GM21367 (cell line): ENCODE results near the gene CMBL.
"Not testable (repeated sequence)": the region's sequence is repeated elsewhere in the genome, so short reads cannot be mapped to it uniquely, and the experiment has no call there.

ENCODE experiments used
- ATAC-seq: cut with Tn5 transposase; IDR thresholded peaks from one replicate; pipeline ENCODE4 v1.9.1; 2021; ENCODE audit not compliant: unreplicated experiment

The CMBL gene

DNA sequence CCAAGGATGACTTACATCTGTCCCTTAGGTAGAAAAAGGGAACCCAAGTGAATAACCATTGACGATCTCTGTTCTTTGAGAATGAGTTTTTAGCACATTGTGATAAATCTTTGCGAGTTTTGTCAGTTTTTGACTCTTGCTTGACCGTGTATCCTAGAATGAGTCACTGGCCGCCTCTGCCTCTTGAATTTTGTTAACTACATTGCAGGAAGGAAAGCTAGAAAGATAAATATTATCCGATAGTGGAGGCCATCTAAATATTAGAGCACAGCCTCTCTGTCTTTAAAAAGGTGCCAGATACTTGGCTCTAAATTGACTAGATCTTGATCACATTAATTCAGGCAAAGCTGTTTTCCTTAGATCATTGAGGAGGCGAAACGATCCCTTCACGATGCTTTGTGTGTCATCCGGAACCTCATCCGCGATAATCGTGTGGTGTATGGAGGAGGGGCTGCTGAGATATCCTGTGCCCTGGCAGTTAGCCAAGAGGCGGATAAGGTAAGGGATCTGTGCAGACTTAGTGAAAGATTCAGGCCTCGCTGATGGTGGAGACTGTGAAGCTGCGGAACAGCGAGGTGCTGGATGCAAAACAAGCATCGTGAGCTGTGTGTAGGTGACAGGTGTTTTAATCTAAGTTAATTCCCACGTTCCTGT lies 45.5 kb downstream of the CMBL start:
- no peak for ATAC-seq

DNA sequence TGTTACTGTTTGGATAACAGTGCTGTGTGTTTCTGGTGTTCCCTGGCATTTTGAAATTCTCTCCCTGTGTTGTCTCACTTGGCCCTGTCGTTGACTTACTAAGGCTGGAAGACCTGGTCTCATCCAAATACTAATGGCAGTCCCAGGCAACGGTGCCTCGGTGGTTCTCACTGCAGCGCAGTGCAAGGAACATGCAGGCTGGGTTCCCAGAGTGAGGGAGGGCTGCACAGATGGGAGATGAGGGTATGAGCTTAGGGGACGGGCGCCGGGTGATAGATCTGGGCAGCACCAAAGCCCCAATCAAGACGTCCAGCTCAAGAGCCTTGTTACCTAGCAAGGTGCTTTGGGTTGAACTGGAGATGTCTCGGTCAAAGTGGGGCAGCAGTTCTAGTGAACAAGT lies 46.6 kb downstream of the CMBL start:
- ATAC-seq: no peak

DNA sequence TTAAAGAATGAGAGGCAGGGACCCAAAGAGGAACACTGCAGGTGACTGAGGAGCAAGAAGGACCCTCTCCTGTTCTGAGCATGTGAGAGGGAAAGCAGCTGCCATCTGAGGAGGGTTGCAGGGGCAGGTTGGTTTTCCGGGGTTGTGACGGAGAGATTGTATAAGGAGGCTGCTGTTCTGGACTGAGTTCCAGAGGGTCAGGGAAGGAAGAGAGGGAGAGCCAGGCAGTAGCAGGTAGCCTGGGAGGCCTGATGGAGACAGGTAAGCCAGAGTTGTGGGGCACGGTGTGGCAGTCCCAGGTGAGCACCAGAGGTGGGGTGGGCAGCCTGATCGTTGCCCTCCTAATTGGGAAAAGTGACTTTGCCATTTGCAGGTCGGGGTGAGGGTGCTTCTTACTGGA lies 47.8 kb downstream of the CMBL start:
- no peak for ATAC-seq

GRCh38 chr5:10257870-10258269 lies 49.8 kb downstream of the CMBL start:
- ATAC-seq: no peak

- no peak for ATAC-seq
These were observed 53.0 kb downstream of the CMBL start for GRCh38 chr5:10254686-10255085.

GRCh38 chr5:10253390-10253789 lies 54.3 kb downstream of the CMBL start:
- no peak for ATAC-seq

DNA sequence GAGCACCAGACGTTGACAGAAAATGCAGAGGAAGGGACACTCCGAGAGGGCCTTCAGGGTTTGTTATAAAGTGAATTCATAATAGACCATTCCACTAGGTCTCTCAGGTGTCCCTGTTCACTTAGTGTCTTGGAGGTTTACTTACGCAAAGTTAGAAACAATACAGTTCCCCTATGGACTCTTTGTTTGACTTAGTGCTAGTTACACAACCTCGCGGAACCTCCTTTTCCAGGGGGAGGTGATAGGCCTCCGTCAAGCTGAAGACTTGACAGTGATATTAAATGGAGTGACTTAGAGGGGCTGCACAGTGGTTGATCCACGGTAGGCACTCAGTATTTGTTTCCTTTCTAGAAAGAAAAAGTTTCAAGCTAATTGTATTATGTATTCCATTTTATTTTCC lies 56.3 kb downstream of the CMBL start:
- no peak for ATAC-seq

DNA sequence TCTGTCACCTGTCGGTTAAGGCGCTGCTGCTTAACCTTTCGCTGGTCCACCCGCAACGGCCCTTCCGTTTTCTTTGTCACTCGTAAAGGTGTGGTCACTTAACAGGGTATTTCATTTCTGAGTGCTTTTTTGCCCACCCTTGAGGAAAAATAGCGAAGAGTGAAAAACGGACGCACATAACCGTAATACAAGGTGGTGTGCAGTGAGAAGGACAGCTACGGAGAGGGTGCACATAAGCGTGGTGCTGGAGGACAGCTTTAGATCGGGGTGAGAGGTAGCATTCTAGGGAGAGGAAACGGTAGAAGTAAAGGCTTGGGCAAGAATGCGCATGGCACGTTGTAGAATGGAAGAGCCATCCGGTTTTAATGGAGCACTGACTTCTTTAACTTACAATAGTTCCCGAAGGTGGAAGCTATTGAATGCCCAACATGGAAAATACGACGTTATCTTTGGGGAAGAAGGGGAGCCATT lies 56.9 kb downstream of the CMBL start:
- ATAC-seq: no peak

GRCh38 chr5:10249948-10250805 lies 57.5 kb downstream of the CMBL start, which contains the start of gene CCT5:
CCT5 (plus strand) TSS chr5:10250280; CDS start chr5:10250341, 61 bp downstream.
- ATAC-seq: peak; percentile 76

- ATAC-seq: peak; percentile 1
These were observed 59.1 kb downstream of the CMBL start for GRCh38 chr5:10248378-10249260.

- ATAC-seq: not testable (repeated sequence)
These were observed 60.5 kb downstream of the CMBL start for GRCh38 chr5:10247217-10247616.

DNA sequence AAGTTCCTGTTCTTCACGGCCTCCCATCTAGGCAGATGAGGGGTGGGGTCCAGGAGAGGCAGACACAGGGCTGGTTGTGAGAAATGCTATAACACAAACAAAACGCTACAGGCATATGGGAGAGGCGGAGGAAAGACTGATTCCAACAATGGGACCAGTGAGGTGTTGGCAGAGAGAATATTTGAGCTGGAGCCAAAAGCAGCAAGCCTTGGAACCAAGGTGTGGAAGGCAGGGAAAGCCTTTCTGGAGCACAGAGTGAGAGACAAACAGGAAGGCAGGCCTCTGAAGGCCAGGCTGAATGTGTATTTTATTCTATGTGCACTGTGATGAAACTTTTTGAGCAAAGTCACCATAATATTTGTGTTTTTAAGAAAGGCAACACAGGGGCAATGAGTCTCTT lies 60.9 kb downstream of the CMBL start:
- ATAC-seq: no peak

GRCh38 chr5:10244342-10244944 lies 63.3 kb downstream of the CMBL start:
- no peak for ATAC-seq

DNA sequence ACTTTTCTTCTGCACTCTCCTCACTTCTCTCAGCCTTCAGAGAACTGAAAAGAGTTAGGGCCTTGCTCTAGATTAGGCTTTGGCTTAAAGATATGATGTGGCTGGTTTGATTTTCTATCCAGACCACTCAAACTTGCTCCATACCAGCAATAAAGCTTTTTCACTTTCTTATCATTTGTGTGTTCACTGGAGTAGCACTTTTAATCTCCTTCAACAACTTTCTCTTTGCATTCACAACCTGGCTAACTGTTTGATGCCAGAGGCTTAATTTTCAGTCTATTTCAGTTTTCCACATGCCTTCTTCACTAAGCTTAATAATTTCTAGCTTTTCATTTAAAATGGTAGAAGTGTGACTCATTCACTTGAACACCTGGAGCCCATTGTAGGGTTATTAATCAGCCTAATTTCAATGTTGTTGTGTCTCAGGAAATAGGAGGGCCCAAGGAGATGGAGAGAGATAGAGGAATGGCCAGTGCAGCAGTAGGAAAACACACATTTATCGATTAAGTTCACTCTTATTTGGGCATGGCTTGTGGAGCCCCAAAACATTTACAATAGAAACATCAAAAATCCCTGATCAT lies 64.0 kb downstream of the CMBL start:
- no peak for ATAC-seq

DNA sequence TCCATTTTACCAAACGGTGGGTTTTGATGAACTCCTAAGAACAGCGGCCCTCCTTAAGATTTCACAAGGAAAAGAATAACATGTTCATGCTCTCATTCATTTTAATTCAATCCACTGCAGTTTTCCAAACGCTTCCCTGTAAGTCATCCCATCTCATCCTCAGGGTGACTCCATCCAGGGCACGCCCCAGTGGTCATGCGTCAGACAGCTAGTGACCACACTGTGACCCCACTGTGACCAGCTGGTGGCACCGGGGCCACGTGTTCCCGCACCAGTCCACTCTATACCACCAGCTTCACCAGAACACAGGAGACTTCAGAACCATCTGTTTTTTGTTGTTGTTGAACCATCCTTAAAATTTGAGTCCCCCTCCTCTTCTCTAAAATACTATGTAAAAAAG lies 72.4 kb downstream of the CMBL start:
- no peak for ATAC-seq

DNA sequence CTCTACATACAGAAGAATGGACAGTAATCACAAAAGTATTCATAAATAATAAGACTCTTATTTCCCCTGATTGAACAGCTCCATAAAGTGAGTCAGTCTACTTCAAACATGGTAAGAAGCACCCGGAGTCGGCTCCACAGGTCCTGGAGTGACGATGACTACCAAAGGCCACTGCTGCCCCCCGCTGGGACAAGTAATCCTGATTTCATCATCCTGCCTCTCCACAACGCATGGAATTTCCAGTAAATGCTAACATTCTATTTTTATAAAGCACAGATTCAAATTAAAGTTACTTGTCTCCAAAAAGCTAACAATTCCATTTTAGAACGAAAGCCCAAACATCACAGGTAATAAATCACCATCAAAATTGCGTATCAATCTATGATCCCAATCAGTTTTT lies 74.2 kb downstream of the CMBL start:
- no peak for ATAC-seq

GRCh38 chr5:10233011-10233410 lies 74.7 kb downstream of the CMBL start:
- ATAC-seq: no peak

- ATAC-seq: no peak
These were observed 75.3 kb downstream of the CMBL start for GRCh38 chr5:10232386-10232785.

DNA sequence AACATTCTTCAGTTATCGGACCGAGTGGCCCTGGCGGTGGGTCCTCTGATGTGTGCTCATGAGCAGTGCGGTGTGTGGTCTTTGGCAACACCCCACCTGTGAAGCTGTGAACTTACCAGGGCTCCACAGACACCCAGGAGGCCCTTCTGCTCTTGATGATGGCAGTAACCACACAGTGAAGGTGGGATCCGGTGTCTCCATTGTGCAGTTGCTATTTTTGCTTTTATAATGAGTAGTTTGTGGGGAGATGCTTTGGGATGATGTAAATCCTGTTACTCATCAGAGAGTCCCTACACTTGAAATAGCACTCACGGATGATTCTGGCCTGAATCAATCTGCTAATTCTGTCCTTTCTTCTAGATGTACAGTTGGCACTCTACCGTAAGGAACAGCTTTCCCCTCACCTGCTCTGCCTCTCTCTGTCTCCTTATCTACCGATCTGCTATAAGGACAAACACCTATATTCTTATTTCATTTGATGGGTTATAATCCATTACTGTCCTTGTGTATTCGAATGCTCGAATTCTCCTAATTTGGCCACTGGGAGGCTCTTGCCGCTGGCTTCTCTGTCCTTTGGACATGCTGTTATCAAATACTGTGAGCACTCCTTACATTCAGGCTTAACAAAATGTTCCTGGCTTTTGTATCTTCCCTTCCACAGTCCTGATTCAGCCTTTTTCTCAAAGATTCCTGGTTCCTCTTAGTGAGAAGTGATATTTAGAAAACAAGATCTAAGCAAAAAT lies 78.2 kb downstream of the CMBL start:
- no peak for ATAC-seq

GRCh38 chr5:10228288-10228687 lies 79.4 kb downstream of the CMBL start:
- no peak for ATAC-seq
